Karpas-422 (cell line): ENCODE results near the gene ERC2. TPM values are rescaled to one million over a fixed set of nuclear protein-coding genes. Genes with fewer than 3 reads are reported as not detected.

Source experiments
- DNase-seq: peaks from one replicate; pipeline ENCODE4 v3.0.0-alpha.2; 2015
- H2AFZ ChIP-seq: fragments of 200-600 bp; sonication (generic); 2 replicates; pipeline ENCODE4 v1.6.1; 2014; ENCODE audit warnings: antibody characterized with exemption, low read length, mixed read lengths
- H3K27ac ChIP-seq: fragments of 200-600 bp; sonication (generic); 2 replicates; pipeline ENCODE4 v1.5.1; 2014; ENCODE audit warnings: mild to moderate bottlenecking, low read length, moderate library complexity
- H3K27me3 ChIP-seq: fragments of 200-600 bp; sonication (generic); 2 replicates; pipeline ENCODE4 v1.6.1; 2014; ENCODE audit warnings: low read length, mixed read lengths
- H3K36me3 ChIP-seq: fragments of 200-600 bp; sonication (generic); 2 replicates; pipeline ENCODE4 v1.6.1; 2014; ENCODE audit warnings: low read length, mixed read lengths; ENCODE audit not compliant: insufficient read depth
- H3K4me1 ChIP-seq: fragments of 200-600 bp; sonication (generic); 2 replicates; pipeline ENCODE4 v1.6.1; 2014; ENCODE audit warnings: mild to moderate bottlenecking, low read length, mixed read lengths
- H3K4me2 ChIP-seq: fragments of 200-600 bp; sonication (generic); 2 replicates; pipeline ENCODE4 v1.6.1; 2014; ENCODE audit warnings: low read length, low read depth, mild to moderate bottlenecking; ENCODE audit not compliant: poor library complexity, severe bottlenecking
- H3K4me3 ChIP-seq: fragments of 200-600 bp; sonication (generic); 2 replicates; pipeline ENCODE4 v1.5.1; 2014; ENCODE audit warnings: mild to moderate bottlenecking, antibody characterized with exemption, low read length, mixed read lengths
- H3K79me2 ChIP-seq: fragments of 200-600 bp; sonication (generic); 2 replicates; pipeline ENCODE4 v1.6.1; 2014; ENCODE audit warnings: mild to moderate bottlenecking, low read length, mixed read lengths
- H3K9ac ChIP-seq: fragments of 200-600 bp; sonication (generic); 2 replicates; pipeline ENCODE4 v1.6.0; 2014; ENCODE audit warnings: low read length
- H3K9me2 ChIP-seq: fragments of 200-600 bp; sonication (generic), shearing (Covaris generic); replicated peaks from 2 replicates; pipeline ENCODE4 v1.6.0; 2014; ENCODE audit warnings: mild to moderate bottlenecking, low read length, moderate library complexity; ENCODE audit not compliant: insufficient read depth
- H3K9me3 ChIP-seq: fragments of 300-700, 200-600 bp; sonication (generic); 2 replicates; pipeline ENCODE4 v1.6.1; 2014; ENCODE audit warnings: low read length, mixed read lengths
- H4K20me1 ChIP-seq: fragments of 200-600 bp; sonication (generic); 2 replicates; pipeline ENCODE4 v1.6.1; 2014; ENCODE audit warnings: mild to moderate bottlenecking, antibody characterized with exemption, low read length, low read depth; ENCODE audit not compliant: insufficient read depth
- total RNA-seq: library from RNA; depleted of rRNA; stranded (reverse); fragments of >200 nt; shearing (Covaris generic); gene quantifications from 2 replicates; pipeline ENCODE4 v1.2.3, GENCODE V29; 2014; ENCODE audit warnings: low replicate concordance

Gene ERC2
- total RNA-seq, 1 experiment from 2014 or later: 3.7 TPM

DNA sequence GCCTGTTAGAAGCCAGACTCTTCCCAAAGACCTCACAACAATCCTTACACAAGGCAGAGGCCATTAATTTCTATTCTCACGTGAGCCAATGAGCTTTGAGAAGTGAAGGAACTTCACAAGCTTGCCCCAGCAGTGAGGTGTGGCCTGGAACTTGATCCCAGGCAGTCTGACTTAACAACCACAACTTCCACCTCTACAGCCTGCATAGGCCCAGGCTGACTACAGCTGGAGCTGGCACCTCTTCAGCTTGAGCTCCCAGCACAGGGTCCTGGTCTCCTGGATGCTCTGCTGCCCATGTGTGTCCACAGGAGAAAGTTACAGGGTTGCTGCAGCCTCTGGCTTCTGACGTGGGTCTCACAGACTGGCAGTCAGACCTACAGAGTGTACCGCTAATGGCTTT, 111.0 kb downstream of the ERC2 start:
- H3K27ac ChIP-seq: no peak overlapping the region
- no peaks in the 10 kb centered on the region for H4K20me1 ChIP-seq
- H3K9me2 ChIP-seq: no peaks in the 10 kb centered on the region
- no peak overlapping the region for H3K9ac ChIP-seq
- DNase-seq: no peak
- no peak overlapping the region for H2AFZ ChIP-seq
- H3K4me2 ChIP-seq: no peak overlapping the region
- no peaks in the 10 kb centered on the region for H3K36me3 ChIP-seq
- H3K4me3 ChIP-seq: no peak overlapping the region
- H3K4me1 ChIP-seq: no peaks in the 10 kb centered on the region
- H3K79me2 ChIP-seq: no peaks in the 10 kb centered on the region
- no peaks in the 10 kb centered on the region for H3K27me3 ChIP-seq
- no peaks in the 10 kb centered on the region for H3K9me3 ChIP-seq

DNA sequence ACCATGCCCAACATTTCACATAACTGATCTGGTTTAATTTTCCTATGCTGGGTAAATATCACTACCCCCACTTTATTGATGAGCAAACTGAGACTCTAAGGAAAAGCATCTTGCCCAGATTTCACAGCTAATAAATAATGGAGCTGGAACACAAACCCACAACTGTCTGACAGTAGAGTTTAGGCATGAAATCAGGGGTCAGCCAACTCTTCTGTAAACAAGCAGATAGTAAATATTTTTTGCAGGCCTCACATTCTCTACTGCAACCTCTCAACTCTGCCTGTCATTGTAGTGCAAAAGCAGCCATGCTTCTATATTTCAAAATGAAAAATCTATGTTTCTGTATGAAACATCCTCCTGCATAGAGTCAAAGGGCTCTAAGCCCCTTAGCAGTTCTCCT, 111.5 kb downstream of the ERC2 start:
- no peak for DNase-seq
- H2AFZ ChIP-seq: no peak overlapping the region
- no peak overlapping the region for H3K27ac ChIP-seq
- no peaks in the 10 kb centered on the region for H3K9me2 ChIP-seq
- no peaks in the 10 kb centered on the region for H3K4me1 ChIP-seq
- H3K4me3 ChIP-seq: no peak overlapping the region
- no peaks in the 10 kb centered on the region for H3K36me3 ChIP-seq
- no peaks in the 10 kb centered on the region for H3K79me2 ChIP-seq
- no peaks in the 10 kb centered on the region for H4K20me1 ChIP-seq
- no peaks in the 10 kb centered on the region for H3K27me3 ChIP-seq
- H3K9ac ChIP-seq: no peak overlapping the region
- no peaks in the 10 kb centered on the region for H3K9me3 ChIP-seq
- no peak overlapping the region for H3K4me2 ChIP-seq

DNA sequence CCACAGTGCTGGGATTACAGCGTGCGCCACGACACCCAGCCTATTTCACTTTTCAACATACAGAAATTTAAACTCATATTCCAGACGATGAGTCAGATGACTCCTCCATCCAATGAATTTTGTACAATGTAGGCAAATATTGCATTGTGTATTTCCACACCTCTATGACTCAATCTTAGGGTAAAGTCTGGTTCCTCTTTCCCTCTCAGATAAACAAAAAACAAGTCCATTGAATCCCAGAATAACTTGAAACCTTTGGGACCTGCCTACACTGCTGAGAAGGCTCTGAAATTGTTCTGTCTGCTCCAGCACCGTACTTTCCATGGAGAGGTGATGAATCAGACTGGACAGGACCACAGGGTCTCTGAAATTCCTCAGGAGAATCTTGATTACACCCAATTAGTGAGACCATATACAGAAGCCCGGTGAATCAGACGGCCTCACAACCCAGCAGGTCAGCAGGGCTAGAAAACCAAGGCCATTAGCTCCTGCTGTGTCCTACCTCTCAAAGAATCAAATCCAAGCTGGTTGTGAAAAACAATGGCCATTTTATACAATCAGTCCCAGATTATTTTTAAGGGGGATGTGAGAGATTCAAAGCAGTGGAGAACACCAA, 112.6 kb downstream of the ERC2 start:
- Histone ChIP-seq H3K4me3 (no peak overlapping the region), H3K9ac (no peak overlapping the region), H3K4me1 (no peaks in the 10 kb centered on the region), H3K9me2 (no peaks in the 10 kb centered on the region), H3K36me3 (no peaks in the 10 kb centered on the region), H4K20me1 (no peaks in the 10 kb centered on the region), H3K4me2 (no peak overlapping the region), H2AFZ (no peak overlapping the region), H3K27me3 (no peaks in the 10 kb centered on the region), H3K79me2 (no peaks in the 10 kb centered on the region), H3K27ac (no peak overlapping the region), H3K9me3 (no peaks in the 10 kb centered on the region)
- DNase-seq: no peak

DNA sequence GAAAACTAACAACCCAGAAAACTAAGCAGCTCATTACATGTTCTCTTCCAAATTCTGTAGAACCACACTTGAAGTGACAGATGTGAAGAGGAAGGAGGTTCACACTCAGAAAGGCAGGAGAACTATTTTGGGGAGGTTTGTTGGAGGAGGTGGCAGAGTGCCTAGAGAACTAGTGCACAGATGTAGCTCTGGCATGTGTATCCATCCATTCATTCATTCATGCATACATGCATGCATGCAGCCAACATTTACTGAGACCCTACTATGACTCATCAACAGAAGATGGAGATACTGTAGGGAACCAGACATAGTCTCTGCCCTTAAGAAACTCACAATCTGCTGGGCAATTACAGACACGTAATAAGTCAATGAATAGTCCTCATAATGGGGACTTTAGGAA, 116.7 kb downstream of the ERC2 start:
- Histone ChIP-seq H3K9me2 (no peaks in the 10 kb centered on the region), H3K36me3 (no peaks in the 10 kb centered on the region), H3K79me2 (no peaks in the 10 kb centered on the region), H3K27ac (no peak overlapping the region), H3K9ac (no peak overlapping the region), H2AFZ (no peak overlapping the region), H3K4me1 (no peaks in the 10 kb centered on the region), H3K4me2 (no peak overlapping the region), H4K20me1 (no peaks in the 10 kb centered on the region), H3K27me3 (no peaks in the 10 kb centered on the region), H3K9me3 (no peaks in the 10 kb centered on the region), H3K4me3 (no peak overlapping the region)
- no peak for DNase-seq

DNA sequence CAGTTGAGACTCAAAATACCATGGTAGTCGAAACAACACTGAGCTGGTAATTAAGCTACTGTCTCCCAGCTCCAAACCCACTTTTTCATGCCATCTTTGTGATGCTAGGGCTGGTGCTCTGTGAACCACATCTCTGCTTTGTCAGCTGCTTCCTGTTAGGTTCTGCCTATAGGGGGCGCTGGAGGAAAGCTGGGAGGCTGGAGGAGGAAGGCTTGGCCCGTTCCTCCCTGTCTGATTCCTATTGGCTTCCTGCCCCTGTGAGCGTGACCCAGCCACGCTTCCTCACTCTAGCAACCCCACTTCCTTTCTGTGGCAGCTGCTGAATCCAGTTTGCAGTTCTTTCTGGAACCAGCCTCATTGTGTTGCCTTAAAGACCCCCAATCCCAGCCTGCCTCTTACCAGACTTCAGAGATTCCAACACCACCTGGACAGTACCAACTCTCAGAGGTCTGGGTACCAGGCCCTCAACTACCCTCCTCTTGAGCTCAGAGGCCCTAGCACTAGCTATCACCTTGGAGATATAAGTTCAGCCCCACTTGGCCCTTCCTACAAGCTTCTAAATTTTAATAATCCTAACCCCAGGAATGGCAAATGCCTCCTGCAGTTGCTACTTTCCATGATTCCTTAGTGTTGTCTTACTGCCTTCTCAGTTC, 120.9 kb downstream of the ERC2 start:
- Histone ChIP-seq H3K4me1 (no peaks in the 10 kb centered on the region), H3K36me3 (no peaks in the 10 kb centered on the region), H3K27ac (no peak overlapping the region), H4K20me1 (no peaks in the 10 kb centered on the region), H3K9me3 (no peaks in the 10 kb centered on the region), H3K4me2 (no peak overlapping the region), H3K4me3 (no peak overlapping the region), H3K79me2 (no peaks in the 10 kb centered on the region), H2AFZ (peak overlapping the region; percentile 28; the same call in 1 of the 2 replicates), H3K9ac (no peak overlapping the region), H3K9me2 (no peaks in the 10 kb centered on the region), H3K27me3 (no peaks in the 10 kb centered on the region)
- peak; percentile 90 for DNase-seq

DNA sequence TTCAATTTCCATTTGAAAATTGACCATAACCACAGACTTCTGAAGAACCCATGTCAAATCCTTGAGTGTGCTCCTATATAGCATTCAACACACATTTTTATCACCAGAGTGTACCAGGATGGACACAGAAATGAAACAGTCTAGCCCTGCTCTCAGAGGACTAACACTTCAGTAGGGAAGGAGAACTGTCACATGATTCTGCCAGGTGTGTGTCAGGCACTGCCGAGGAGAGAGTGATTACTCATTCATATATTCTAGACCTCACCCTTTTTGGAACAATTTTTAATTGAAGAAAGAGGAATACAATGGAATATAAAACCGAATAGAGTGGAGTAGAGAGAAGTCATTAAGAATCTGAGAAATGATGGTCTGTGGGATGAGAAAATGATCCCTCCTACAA, 125.8 kb downstream of the ERC2 start:
- Histone ChIP-seq H4K20me1 (no peaks in the 10 kb centered on the region), H3K79me2 (no peaks in the 10 kb centered on the region), H3K27ac (no peak overlapping the region), H3K9ac (no peak overlapping the region), H3K4me2 (no peak overlapping the region), H2AFZ (no peak overlapping the region), H3K36me3 (no peaks in the 10 kb centered on the region), H3K27me3 (no peaks in the 10 kb centered on the region), H3K4me1 (0 out of 2 replicates have a peak, but pooled peaks cover 2% of the 10 kb centered on the region), H3K4me3 (no peak overlapping the region), H3K9me2 (no peaks in the 10 kb centered on the region), H3K9me3 (no peaks in the 10 kb centered on the region)
- DNase-seq: no peak

DNA sequence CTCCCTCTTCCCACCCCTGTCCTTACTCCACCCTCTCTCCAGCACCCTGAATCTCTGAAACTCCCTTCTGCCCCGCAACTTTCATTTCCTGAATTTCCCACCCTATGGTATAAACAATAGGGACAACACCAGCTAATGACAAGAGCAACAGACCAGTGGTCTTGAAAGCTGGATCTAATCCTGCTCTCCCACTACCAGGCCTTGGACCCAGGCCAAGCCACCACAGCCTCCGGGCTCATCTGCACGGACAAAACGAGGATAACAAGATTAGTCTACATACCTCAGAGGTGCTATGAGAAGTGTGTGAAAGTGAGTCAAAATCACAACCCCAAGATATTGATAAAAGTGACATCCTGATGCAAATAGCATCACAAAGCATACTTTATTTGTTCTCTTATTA, 128.6 kb downstream of the ERC2 start:
- Histone ChIP-seq H3K27ac (no peak overlapping the region), H3K9ac (no peak overlapping the region), H3K9me2 (no peaks in the 10 kb centered on the region), H3K27me3 (no peaks in the 10 kb centered on the region), H3K4me3 (no peak overlapping the region), H3K9me3 (no peaks in the 10 kb centered on the region), H3K79me2 (no peaks in the 10 kb centered on the region), H4K20me1 (no peaks in the 10 kb centered on the region), H3K4me2 (no peak overlapping the region), H2AFZ (no peak overlapping the region), H3K4me1 (0 out of 2 replicates have a peak, but pooled peaks cover 2% of the 10 kb centered on the region), H3K36me3 (no peaks in the 10 kb centered on the region)
- no peak for DNase-seq

DNA sequence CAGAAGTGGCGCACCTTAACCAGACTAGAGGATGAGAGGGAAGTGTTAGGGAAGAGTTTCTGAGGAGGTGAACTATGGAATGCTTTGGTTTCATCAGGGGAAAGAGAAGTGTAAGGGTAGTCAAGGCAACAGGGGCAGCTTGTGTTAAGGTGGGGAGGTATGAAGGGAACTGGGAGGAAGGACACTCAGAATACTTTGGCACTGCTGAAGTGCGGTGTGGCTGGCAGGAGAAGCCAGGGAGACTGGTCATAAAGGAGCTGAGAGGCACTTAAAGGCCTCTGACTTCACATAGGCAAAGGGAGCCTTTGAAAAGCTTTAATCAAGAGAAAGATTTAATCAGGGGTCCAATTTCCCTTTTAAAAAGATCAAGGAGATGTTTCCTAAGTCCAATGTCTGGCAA, 129.0 kb downstream of the ERC2 start:
- Histone ChIP-seq H3K9me3 (no peaks in the 10 kb centered on the region), H3K79me2 (no peaks in the 10 kb centered on the region), H3K9ac (no peak overlapping the region), H2AFZ (no peak overlapping the region), H3K4me2 (no peak overlapping the region), H3K4me1 (0 out of 2 replicates have a peak, but pooled peaks cover 2% of the 10 kb centered on the region), H3K9me2 (no peaks in the 10 kb centered on the region), H3K27me3 (no peaks in the 10 kb centered on the region), H4K20me1 (no peaks in the 10 kb centered on the region), H3K36me3 (no peaks in the 10 kb centered on the region), H3K4me3 (no peak overlapping the region), H3K27ac (no peak overlapping the region)
- no peak for DNase-seq
